K562 (cell line): ENCODE data around the gene ATP2A3. TPM values are rescaled to one million over a fixed set of nuclear protein-coding genes. Genes with fewer than 3 reads are reported as not detected.

ENCODE experiments used
- BHLHE40 ChIP-seq: IDR thresholded peaks from 2 replicates; pipeline ENCODE4 v1.6.1; 2011; ENCODE audit warnings: low read length, improper control_type of control experiment
- CXXC5 ChIP-seq: fragments of 250-450 bp; sonication (Bioruptor Pico); IDR thresholded peaks from 2 replicates; pipeline ENCODE4 v1.8.0; 2022; ENCODE audit warnings: inconsistent platforms, mild to moderate bottlenecking, moderate library complexity
- GATA2 ChIP-seq: sonication (generic); formaldehyde crosslinking; IDR thresholded peaks from 2 replicates; pipeline ENCODE4 v1.4.0; 2020; ENCODE audit warnings: mild to moderate bottlenecking, missing genetic modification reagents
- GTF3C2 ChIP-seq: IDR thresholded peaks from 3 replicates; pipeline ENCODE4 v1.6.1; 2011; ENCODE audit warnings: borderline replicate concordance, mild to moderate bottlenecking, moderate library complexity; ENCODE audit not compliant: insufficient read length; ENCODE audit errors: extremely low read depth
- HDAC2 ChIP-seq: fragments of 450-650 bp; IDR thresholded peaks from 2 replicates; pipeline ENCODE4 v1.6.1; 2016; ENCODE audit warnings: mild to moderate bottlenecking
- HNRNPLL ChIP-seq: fragments of 200-400 bp; formaldehyde crosslinking; IDR thresholded peaks from 2 replicates; pipeline ENCODE4 v1.6.1; 2017; ENCODE audit warnings: low read length, low read depth, mild to moderate bottlenecking; ENCODE audit not compliant: poor library complexity, severe bottlenecking
- KLF16 ChIP-seq: IDR thresholded peaks from 2 replicates; pipeline ENCODE4 v1.6.1; 2016; ENCODE audit warnings: antibody characterized with exemption
- MAX ChIP-seq: sonication (generic); formaldehyde crosslinking; IDR thresholded peaks from 2 replicates; pipeline ENCODE4 v1.9.0; 2022; ENCODE audit warnings: mild to moderate bottlenecking, missing genetic modification reagents
- MTA3 ChIP-seq: fragments of 450-650 bp; formaldehyde crosslinking; IDR thresholded peaks from 2 replicates; pipeline ENCODE4 v1.6.1; 2017; ENCODE audit warnings: mild to moderate bottlenecking, borderline replicate concordance
- NRF1 ChIP-seq, 2 experiments: fragments of 450-650 bp; IDR thresholded peaks in 1 of 2; conservative IDR thresholded peaks in 1 of 2; 2 replicates each; pipeline ENCODE4 v1.6.1; 2014; ENCODE audit warnings: mild to moderate bottlenecking in 2 of 2
- PATZ1 ChIP-seq: fragments of 250-450 bp; sonication (Bioruptor Pico); IDR thresholded peaks from 2 replicates; pipeline ENCODE4 v1.5.0; 2020; ENCODE audit warnings: mild to moderate bottlenecking, borderline replicate concordance
- RB1 ChIP-seq: fragments of 450-650 bp; IDR thresholded peaks from 2 replicates; pipeline ENCODE4 v1.6.1; 2017; ENCODE audit warnings: low read depth, mild to moderate bottlenecking
- SOX6 ChIP-seq: fragments of 450-650 bp; IDR thresholded peaks from 2 replicates; pipeline ENCODE4 v1.6.1; 2014; ENCODE audit warnings: mild to moderate bottlenecking
- TCF3 ChIP-seq: sonication (generic); formaldehyde crosslinking; IDR thresholded peaks from 2 replicates; pipeline ENCODE4 v1.4.0; 2020; ENCODE audit warnings: mild to moderate bottlenecking, missing genetic modification reagents
- THAP7 ChIP-seq: fragments of 250-450 bp; sonication (Bioruptor Pico); IDR thresholded peaks from 2 replicates; pipeline ENCODE4 v1.5.0; 2021
- TRIM24 ChIP-seq, 2 experiments: fragments of 450-650 bp; IDR thresholded peaks; 2 replicates each; pipeline ENCODE4 v1.6.1; 2016
- ZBTB9 ChIP-seq: fragments of 450-650 bp; formaldehyde crosslinking; IDR thresholded peaks from 2 replicates; pipeline ENCODE4 v1.4.0; 2020; ENCODE audit warnings: mild to moderate bottlenecking, moderate library complexity
- ZNF263 ChIP-seq: sonication (generic); formaldehyde crosslinking; IDR thresholded peaks from 2 replicates; pipeline ENCODE4 v1.8.0; 2022; ENCODE audit warnings: mild to moderate bottlenecking, missing genetic modification reagents, borderline replicate concordance
- ZNF512 ChIP-seq: IDR thresholded peaks from 2 replicates; pipeline ENCODE4 v1.6.1; 2016; ENCODE audit warnings: missing genetic modification characterization, missing compliant biosample characterization
- ZNF766 ChIP-seq: fragments of 200-800 bp; sonication (Bioruptor generic); conservative IDR thresholded peaks from 2 replicates; pipeline ENCODE4 v1.6.1; 2016; ENCODE audit warnings: missing genetic modification characterization, missing compliant biosample characterization
- polyA plus RNA-seq, 8 experiments: library from polyadenylated mRNA; depleted of rRNA in 4 of 8; stranded (reverse) in 5 of 8; unstranded in 3 of 8; fragments of >200 nt; fragmentation: Nextera tagmentation in 2 of 8; fragmentation: Illumina TruSeq in 1 of 8; extraction: Ambion mirVana in 2 of 8; extraction: Trizol in 1 of 8; gene quantifications; 2 replicates each; pipeline versions ENCODE4 v1.2.1 to v1.2.3, GENCODE V29; 2011 to 2014; ENCODE audit warnings: inconsistent platforms in 1 of 8, missing spikeins in 1 of 8
- total RNA-seq, 7 experiments: library from RNA; depleted of rRNA in 6 of 7; stranded (reverse); fragments of >200 nt in 6 of 7; fragmentation: Illumina TruSeq in 2 of 7; extraction: Trizol in 2 of 7; gene quantifications; 2 replicates each; pipeline versions ENCODE4 v1.2.1 to v1.2.3, GENCODE V29; 2011 to 2021; ENCODE audit warnings: low replicate concordance in 1 of 7

The ATP2A3 gene
- total and polyA plus RNA-seq, 9 of the 15 experiments (the other 6 are each of a cell fraction or from before 2014, with no cell fraction given): 0.65 to 103 (median 31.3) TPM

- TF ChIP-seq NRF1 (conservative IDR thresholded peaks at IDR 0.05 in 1 of 2, IDR thresholded peaks at IDR 0.05 in 1 of 2) (peak; percentile 39 to 62), HDAC2 (peak; percentile 26; the same call in 1 of the 2 replicates), CXXC5 (CRISPR knock-in tag) (peak; percentile 68), THAP7 (CRISPR knock-in tag) (no peak), RB1 (0 out of 2 replicates have a peak, but pooled peaks have one; percentile 42), TCF3 (CRISPR knock-in tag) (peak; percentile 90), ZNF263 (peak; percentile 66), ZBTB9 (CRISPR knock-in tag) (peak; percentile 53; the same call in 1 of the 2 replicates), PATZ1 (CRISPR knock-in tag) (no peak), MAX (peak; percentile 66), ZNF512 (tag) (no peak), ZNF766 (CRISPR knock-in tag) (peak; percentile 50; the same call in 1 of the 2 replicates), MTA3 (0 out of 2 replicates have a peak, but pooled peaks have one; percentile 18), GTF3C2 (no peak), HNRNPLL (peak; percentile 35), BHLHE40 (peak; percentile 96), SOX6 (peak; percentile 64; the same call in 1 of the 2 replicates), KLF16 (peak; percentile 78; the same call in 1 of the 2 replicates), TRIM24 (IDR thresholded peaks at IDR 0.05) (peak; percentile 38 to 69; a peak in 3 of 4 replicates), GATA2 (CRISPR knock-in tag) (peak; percentile 90)
Observed at GRCh38 chr17:3974138-3974687, 10.0 kb upstream of the ATP2A3 start (continued).
